NCI-H1694 treated with DMSO at 0.1 percent for 48 hours (cell line): ENCODE measurements around the gene ABCA13.
"Not testable (repeated sequence)": the region's sequence is repeated elsewhere in the genome, so short reads cannot be mapped to it uniquely, and the experiment has no call there.

Experiments used
- DNase-seq: peaks from one replicate; lab custom pipeline; 2025; lab: John Stamatoyannopoulos, UW

Gene ABCA13

DNA sequence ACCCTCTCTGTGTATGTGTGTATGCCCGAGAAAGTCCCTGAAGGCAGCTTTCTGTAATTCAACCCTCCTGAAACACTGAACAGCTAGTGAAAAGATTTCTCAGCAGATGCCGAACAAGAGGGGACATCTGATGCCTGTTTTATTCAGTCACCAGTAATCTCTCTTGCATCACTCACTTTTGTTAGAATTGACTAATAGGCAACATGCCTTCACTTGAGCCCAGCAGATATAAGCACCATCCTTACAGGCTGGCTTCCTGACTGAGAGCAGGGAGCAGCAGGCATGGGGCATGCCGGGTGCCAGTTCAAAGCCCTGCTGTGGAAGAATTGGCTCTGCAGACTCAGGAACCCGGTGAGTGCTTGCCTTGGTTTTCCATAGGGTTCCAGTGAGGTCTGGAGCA, at the start of gene ABCA13:
Gene ABCA13, plus strand, starts transcription at position 257 of the 400 bp plus-strand sequence. Its CDS starts 26 bp downstream, at position 283.
- no peak for DNase-seq

DNA sequence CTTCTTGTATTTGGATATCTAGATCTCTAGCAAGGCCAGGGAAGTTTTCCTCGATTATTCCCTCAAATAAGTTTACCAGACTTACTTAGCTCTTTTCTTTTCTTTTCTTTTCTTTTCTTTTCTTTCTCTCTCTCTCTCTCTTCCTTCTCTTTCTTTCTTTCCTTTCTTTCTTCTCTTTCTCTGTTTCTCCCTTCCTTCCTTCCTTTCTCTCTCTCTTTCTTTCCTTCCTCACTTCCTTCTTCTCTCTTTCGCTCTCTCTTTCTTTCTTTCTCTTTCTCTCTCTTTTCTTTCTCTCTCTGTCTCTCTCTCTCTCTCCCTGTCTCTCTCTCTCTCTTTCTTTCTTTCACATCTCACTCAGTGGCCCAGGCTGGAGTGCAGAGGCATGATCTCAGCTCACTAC, 45.2 kb upstream of the ABCA13 start:
- no peak for DNase-seq

- DNase-seq = no peak
Observed at GRCh38 chr7:48130658-48131108, 40.6 kb upstream of the ABCA13 start.

GRCh38 chr7:48132792-48133191, 38.5 kb upstream of the ABCA13 start:
- DNase-seq = no peak

- DNase-seq = no peak
Observed at GRCh38 chr7:48139459-48139858, 31.8 kb upstream of the ABCA13 start.

- no peak for DNase-seq
Observed at GRCh38 chr7:48140001-48140681, 31.1 kb upstream of the ABCA13 start.

DNA sequence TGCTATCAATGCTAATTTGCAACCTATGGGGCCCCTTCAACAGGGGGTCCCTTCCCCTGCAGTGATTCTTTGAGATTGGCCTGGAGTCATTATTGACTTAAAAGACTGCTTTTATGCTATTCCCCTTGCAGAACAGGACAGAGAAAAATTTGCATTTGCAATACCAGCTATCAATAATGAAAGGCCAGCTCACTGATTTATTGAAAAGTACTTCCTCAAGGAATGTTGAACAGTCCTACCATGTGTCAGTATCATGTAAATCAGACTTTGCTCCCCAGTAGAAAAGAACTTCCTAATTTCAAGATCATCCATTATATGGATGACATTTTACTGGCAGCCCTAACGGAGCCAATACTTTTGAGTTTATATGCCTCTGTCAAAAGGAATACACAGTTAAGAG, 29.7 kb upstream of the ABCA13 start:
- DNase-seq = no peak

GRCh38 chr7:48144291-48144768, 26.9 kb upstream of the ABCA13 start:
- no peak for DNase-seq

DNA sequence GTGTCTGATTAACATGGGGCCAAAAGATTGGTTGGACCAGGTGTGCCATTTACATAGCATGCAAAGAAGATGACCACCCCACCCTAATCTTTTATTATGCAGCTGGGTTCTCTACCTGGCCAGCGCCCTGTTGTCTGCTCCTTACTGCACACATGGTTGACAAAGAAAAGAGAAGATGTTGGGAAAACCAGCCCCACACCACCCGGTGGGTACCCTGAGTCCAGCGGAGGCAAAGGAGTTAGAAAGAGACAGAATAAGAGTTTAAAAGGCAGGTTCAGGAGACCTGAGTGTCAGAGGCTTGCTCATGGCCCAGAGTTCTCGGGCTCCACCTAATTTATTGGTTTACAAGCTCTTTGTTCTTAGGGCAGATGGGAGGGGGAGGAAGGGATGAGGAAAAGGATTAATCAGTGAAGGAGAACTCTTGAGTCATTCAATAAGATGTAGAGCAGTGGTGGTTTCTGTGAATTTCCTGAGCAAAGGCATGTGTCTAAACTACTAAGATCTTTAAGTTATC, 24.1 kb upstream of the ABCA13 start:
- no peak for DNase-seq

GRCh38 chr7:48147690-48148089, 23.6 kb upstream of the ABCA13 start:
- DNase-seq = not testable (repeated sequence)

DNA sequence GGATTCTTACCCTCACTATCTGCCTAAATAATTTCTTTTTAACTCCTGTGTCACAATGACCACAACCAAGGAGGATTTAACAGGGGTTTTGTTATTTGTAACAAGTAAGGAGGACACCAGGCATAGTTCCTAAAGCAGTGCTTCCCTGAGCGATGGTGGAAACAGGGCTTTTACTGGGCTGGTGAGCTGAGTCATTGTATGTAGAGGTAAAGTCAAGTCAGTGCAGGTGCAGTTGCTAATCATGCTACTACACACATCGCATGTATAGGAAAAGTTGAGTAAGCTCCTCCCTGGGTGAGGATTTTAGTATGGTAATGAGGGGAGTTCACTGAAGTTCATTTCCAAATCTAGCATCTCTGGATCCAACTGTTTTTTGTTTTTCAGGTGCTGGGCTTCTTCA, 22.9 kb upstream of the ABCA13 start:
- no peak for DNase-seq

- no peak for DNase-seq
Observed at GRCh38 chr7:48149058-48149457, 22.2 kb upstream of the ABCA13 start.

DNA sequence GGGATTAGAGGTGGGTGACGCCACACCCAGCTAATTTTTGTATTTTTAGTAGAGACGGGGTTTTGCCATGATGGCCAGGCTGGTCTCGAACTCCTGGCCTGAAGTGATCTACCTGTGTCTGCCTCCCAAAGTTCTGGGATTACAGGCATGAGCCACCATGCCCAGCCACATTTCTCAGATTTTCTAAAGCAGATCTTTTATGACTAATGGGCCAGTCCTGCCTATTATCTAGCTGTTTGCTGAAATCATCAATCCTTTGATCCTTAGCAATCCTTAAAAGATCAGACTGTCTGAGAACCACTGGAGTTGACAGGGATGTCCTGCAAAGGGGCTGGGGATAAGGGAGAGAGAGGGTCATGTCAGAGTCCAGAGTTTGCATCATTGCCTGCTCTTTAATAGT, 21.2 kb upstream of the ABCA13 start:
- no peak for DNase-seq

DNA sequence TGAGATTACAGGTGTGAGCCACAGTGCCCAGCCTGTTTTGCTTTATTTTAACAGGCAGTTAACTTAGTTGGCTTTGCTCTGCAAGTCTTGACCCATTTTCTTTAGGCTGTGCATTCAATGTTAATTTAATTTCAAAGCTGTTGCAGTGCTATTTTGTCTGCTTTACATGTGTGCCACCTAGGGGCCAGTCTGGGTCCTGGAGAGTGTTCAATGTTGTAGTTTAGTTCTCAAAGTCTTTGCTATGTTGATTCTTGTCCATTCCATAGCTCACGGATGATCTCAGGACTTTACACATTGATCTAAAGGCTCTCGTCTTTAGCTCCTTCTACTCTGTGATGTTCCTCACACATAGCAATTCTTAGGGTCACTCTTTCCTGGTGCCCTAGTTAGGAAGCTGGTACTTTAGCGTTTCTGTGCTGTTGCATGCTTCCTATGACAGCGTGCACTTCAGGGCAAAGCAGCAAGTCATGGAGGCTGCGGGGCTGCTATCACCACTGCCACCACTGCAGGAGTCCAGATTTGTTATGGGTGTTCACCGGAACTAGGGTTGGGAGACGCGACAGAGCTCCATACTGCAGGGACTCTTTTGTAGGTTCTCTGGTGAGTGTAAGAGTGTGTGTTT, 16.4 kb upstream of the ABCA13 start:
- no peak for DNase-seq

GRCh38 chr7:48158404-48158803, 12.9 kb upstream of the ABCA13 start:
- no peak for DNase-seq

GRCh38 chr7:48161407-48162125, 9.7 kb upstream of the ABCA13 start:
- no peak for DNase-seq

- DNase-seq = no peak
Observed at GRCh38 chr7:48165157-48165556, 6.1 kb upstream of the ABCA13 start.

DNA sequence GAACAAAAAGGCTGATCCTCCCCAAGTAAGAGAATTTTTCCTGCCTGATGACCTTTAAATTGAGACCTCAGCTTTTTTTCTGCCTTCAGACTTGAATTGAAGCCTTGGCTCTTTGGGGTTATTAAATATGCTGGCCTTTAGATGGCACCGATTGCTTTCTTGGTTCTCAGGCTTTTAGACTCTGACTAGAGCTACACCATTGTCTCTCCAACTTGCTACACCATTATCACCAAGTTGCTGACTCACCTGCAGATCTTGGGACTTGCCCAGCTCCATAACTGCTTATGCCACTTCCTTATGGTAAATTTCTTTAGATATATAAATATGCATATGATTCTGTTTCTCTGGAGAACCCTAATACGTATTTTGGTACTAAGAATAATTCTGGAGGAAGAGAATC, 3.1 kb upstream of the ABCA13 start:
- DNase-seq = no peak

GRCh38 chr7:48170506-48170905, 752 bp upstream of the ABCA13 start:
- DNase-seq = no peak

- no peak for DNase-seq
Observed at GRCh38 chr7:48173313-48173712, 2.1 kb downstream of the ABCA13 start.

DNA sequence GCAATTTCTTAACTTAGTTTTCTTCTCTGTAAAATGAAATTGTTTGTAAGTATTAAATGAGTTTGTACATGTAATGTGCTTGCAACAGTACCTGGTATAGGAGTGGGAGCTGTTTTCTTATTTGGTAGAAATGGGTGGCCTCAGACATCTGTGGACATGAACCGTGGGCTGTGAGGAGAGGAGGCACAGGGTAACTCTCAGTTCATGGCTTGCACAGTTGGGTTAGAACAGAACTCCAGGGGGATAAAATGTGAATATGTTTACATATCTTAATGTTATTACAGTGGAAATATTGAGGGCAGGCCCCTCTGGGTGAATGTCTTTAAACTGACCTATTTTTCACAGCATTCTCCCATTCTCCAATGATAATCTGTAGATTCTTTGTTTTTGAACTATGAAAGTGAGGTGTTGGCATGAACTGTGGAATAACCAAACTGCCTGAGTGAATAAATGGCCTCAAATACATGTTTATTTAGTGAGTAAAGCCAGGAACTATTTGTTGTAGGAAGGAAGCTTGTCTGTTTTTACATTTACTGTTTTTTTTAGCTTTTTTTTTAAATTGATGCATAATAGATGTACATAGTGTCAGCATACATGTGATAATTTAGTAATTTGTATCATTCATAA, 2.6 kb downstream of the ABCA13 start:
- no peak for DNase-seq

- no peak for DNase-seq
Observed at GRCh38 chr7:48175019-48175418, 3.8 kb downstream of the ABCA13 start.
